ENCODE measurements around the gene TAF7.

DNA sequence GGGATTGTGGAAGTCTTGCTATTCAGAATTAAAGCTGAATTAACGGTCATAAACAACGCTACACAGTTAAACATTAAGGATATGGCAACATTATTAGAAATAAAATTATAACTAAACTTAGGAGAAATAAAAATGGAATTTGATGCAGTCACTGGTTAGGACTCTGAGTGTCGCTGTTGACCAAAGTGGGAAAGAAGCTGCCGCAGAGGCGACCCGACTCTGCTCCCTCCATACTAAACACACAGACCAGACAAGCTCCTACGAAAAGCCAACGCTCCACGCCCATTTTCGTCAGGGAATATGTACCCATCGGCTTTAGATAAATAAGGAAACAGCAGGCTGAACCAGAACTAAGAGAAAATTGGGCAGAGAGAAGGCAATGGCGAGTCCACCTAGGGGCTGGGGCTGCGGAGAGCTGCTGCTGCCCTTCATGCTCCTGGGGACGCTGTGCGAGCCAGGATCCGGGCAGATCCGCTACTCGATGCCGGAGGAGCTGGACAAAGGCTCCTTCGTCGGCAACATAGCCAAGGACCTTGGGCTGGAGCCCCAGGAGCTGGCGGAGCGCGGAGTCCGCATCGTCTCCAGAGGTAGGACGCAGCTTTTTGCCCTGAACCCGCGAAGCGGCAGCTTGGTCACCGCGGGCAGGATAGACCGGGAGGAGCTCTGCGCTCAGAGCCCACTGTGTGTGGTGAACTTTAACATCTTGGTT lies 43.5 kb upstream of the TAF7 start, which contains the start of gene PCDHGA5:
- TF ChIP-seq, protein P1, sequence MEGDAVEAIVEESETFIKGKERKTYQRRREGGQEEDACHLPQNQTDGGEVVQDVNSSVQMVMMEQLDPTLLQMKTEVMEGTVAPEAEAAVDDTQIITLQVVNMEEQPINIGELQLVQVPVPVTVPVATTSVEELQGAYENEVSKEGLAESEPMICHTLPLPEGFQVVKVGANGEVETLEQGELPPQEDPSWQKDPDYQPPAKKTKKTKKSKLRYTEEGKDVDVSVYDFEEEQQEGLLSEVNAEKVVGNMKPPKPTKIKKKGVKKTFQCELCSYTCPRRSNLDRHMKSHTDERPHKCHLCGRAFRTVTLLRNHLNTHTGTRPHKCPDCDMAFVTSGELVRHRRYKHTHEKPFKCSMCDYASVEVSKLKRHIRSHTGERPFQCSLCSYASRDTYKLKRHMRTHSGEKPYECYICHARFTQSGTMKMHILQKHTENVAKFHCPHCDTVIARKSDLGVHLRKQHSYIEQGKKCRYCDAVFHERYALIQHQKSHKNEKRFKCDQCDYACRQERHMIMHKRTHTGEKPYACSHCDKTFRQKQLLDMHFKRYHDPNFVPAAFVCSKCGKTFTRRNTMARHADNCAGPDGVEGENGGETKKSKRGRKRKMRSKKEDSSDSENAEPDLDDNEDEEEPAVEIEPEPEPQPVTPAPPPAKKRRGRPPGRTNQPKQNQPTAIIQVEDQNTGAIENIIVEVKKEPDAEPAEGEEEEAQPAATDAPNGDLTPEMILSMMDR (tag by site-specific recombination; IDR thresholded peaks at IDR 0.05), result no peak
- TF ChIP-seq ZNF776 (tag by site-specific recombination; IDR thresholded peaks at IDR 0.05; ENCODE audit: borderline replicate concordance) (no peak), ZNF121 (tag by site-specific recombination; IDR thresholded peaks at IDR 0.05) (no peak), YY1 (tag by site-specific recombination; IDR thresholded peaks at IDR 0.05) (no peak), ZEB2 (tag by site-specific recombination; IDR thresholded peaks at IDR 0.05) (no peak), MEIS1 (CRISPR knock-in tag; IDR thresholded peaks at IDR 0.05; ENCODE audit: borderline replicate concordance) (no peak), REPIN1 (tag by site-specific recombination; IDR thresholded peaks at IDR 0.05; ENCODE audit: low read depth) (no peak), ZFP37 (tag by site-specific recombination; IDR thresholded peaks at IDR 0.05) (no peak), ZFP41 (tag by site-specific recombination; IDR thresholded peaks at IDR 0.05; ENCODE audit: borderline replicate concordance) (no peak), ZBTB7A (tag by site-specific recombination; IDR thresholded peaks at IDR 0.05; ENCODE audit: low read depth) (no peak)
- TF ChIP-seq, protein P2, sequence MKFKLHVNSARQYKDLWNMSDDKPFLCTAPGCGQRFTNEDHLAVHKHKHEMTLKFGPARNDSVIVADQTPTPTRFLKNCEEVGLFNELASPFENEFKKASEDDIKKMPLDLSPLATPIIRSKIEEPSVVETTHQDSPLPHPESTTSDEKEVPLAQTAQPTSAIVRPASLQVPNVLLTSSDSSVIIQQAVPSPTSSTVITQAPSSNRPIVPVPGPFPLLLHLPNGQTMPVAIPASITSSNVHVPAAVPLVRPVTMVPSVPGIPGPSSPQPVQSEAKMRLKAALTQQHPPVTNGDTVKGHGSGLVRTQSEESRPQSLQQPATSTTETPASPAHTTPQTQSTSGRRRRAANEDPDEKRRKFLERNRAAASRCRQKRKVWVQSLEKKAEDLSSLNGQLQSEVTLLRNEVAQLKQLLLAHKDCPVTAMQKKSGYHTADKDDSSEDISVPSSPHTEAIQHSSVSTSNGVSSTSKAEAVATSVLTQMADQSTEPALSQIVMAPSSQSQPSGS (tag by site-specific recombination; IDR thresholded peaks at IDR 0.05; ENCODE audit: low read depth), result no peak
- TF ChIP-seq, protein P3, sequence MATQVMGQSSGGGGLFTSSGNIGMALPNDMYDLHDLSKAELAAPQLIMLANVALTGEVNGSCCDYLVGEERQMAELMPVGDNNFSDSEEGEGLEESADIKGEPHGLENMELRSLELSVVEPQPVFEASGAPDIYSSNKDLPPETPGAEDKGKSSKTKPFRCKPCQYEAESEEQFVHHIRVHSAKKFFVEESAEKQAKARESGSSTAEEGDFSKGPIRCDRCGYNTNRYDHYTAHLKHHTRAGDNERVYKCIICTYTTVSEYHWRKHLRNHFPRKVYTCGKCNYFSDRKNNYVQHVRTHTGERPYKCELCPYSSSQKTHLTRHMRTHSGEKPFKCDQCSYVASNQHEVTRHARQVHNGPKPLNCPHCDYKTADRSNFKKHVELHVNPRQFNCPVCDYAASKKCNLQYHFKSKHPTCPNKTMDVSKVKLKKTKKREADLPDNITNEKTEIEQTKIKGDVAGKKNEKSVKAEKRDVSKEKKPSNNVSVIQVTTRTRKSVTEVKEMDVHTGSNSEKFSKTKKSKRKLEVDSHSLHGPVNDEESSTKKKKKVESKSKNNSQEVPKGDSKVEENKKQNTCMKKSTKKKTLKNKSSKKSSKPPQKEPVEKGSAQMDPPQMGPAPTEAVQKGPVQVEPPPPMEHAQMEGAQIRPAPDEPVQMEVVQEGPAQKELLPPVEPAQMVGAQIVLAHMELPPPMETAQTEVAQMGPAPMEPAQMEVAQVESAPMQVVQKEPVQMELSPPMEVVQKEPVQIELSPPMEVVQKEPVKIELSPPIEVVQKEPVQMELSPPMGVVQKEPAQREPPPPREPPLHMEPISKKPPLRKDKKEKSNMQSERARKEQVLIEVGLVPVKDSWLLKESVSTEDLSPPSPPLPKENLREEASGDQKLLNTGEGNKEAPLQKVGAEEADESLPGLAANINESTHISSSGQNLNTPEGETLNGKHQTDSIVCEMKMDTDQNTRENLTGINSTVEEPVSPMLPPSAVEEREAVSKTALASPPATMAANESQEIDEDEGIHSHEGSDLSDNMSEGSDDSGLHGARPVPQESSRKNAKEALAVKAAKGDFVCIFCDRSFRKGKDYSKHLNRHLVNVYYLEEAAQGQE (tag by site-specific recombination; IDR thresholded peaks at IDR 0.05), result no peak
- TF ChIP-seq, protein P4, sequence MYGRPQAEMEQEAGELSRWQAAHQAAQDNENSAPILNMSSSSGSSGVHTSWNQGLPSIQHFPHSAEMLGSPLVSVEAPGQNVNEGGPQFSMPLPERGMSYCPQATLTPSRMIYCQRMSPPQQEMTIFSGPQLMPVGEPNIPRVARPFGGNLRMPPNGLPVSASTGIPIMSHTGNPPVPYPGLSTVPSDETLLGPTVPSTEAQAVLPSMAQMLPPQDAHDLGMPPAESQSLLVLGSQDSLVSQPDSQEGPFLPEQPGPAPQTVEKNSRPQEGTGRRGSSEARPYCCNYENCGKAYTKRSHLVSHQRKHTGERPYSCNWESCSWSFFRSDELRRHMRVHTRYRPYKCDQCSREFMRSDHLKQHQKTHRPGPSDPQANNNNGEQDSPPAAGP (tag by site-specific recombination; IDR thresholded peaks at IDR 0.05), result no peak
